H9 (cell line): ENCODE measurements around the gene KHK. TPM values are rescaled to one million over a fixed set of nuclear protein-coding genes. Genes with fewer than 3 reads are reported as not detected.

Experiments used
- DNase-seq: peaks from one replicate; pipeline ENCODE4 v3.0.0-alpha.2; 2017
- H2AFZ ChIP-seq: one replicate; pipeline ENCODE4 v1.6.1; 2013; ENCODE audit warnings: mild to moderate bottlenecking, low read length, control low read depth, moderate library complexity
- H2AK5ac ChIP-seq: 2 replicates; pipeline ENCODE4 v1.6.1; 2013; ENCODE audit warnings: low read length, control low read depth, mixed read lengths; ENCODE audit not compliant: insufficient read length
- H2BK120ac ChIP-seq: one replicate; pipeline ENCODE4 v1.6.1; 2013; ENCODE audit warnings: low read depth, mild to moderate bottlenecking, low read length, control low read depth, inconsistent platforms; ENCODE audit not compliant: poor library complexity, severe bottlenecking
- H2BK12ac ChIP-seq: 2 replicates; pipeline ENCODE4 v1.6.1; 2013; ENCODE audit warnings: low read length, control low read depth, mixed read lengths, low read depth; ENCODE audit not compliant: insufficient read length
- H2BK15ac ChIP-seq: 2 replicates; pipeline ENCODE4 v1.6.1; 2013; ENCODE audit warnings: low read depth, low read length, control low read depth
- H2BK20ac ChIP-seq: one replicate; pipeline ENCODE4 v1.6.1; 2013; ENCODE audit warnings: low read depth, mild to moderate bottlenecking, low read length, control low read depth, inconsistent platforms; ENCODE audit not compliant: poor library complexity, severe bottlenecking
- H2BK5ac ChIP-seq: 2 replicates; pipeline ENCODE4 v1.6.1; 2013; ENCODE audit warnings: low read length, control low read depth, mixed read lengths; ENCODE audit not compliant: insufficient read length
- H3K14ac ChIP-seq: 2 replicates; pipeline ENCODE4 v1.6.1; 2013; ENCODE audit warnings: low read length, control low read depth; ENCODE audit not compliant: insufficient read depth
- H3K18ac ChIP-seq: 2 replicates; pipeline ENCODE4 v1.6.1; 2013; ENCODE audit warnings: low read depth, mild to moderate bottlenecking, mixed read lengths, low read length, control low read depth; ENCODE audit not compliant: insufficient read length
- H3K23ac ChIP-seq: 2 replicates; pipeline ENCODE4 v1.6.1; 2013; ENCODE audit warnings: low read length, control low read depth, mixed read lengths, low read depth; ENCODE audit not compliant: insufficient read length
- H3K23me2 ChIP-seq: 2 replicates; pipeline ENCODE4 v1.6.1; 2013; ENCODE audit warnings: low read depth, mild to moderate bottlenecking, mixed read lengths, low read length, control low read depth; ENCODE audit not compliant: insufficient read length, poor library complexity, severe bottlenecking
- H3K27ac ChIP-seq: 2 replicates; pipeline ENCODE4 v1.5.1; 2013; ENCODE audit warnings: low read length, control low read depth, mixed read lengths, low read depth; ENCODE audit not compliant: insufficient read length
- H3K27me3 ChIP-seq: 2 replicates; pipeline ENCODE4 v1.6.1; 2013; ENCODE audit warnings: low read length, control low read depth, inconsistent platforms; ENCODE audit not compliant: insufficient read depth
- H3K4ac ChIP-seq: 2 replicates; pipeline ENCODE4 v1.6.1; 2013; ENCODE audit warnings: low read depth, mild to moderate bottlenecking, control low read depth, inconsistent platforms, low read length, moderate library complexity
- H3K4me1 ChIP-seq: 2 replicates; pipeline ENCODE4 v1.6.1; 2013; ENCODE audit warnings: low read length, control low read depth, inconsistent platforms; ENCODE audit not compliant: insufficient read depth
- H3K4me2 ChIP-seq: 2 replicates; pipeline ENCODE4 v1.6.1; 2013; ENCODE audit warnings: low read length, control low read depth, mixed read lengths; ENCODE audit not compliant: insufficient read length, insufficient read depth
- H3K56ac ChIP-seq: 2 replicates; pipeline ENCODE4 v1.6.1; 2013; ENCODE audit warnings: low read depth, mild to moderate bottlenecking, mixed read lengths, low read length, control low read depth; ENCODE audit not compliant: insufficient read length
- H3K79me1 ChIP-seq: 2 replicates; pipeline ENCODE4 v1.6.1; 2013; ENCODE audit warnings: low read depth, mild to moderate bottlenecking, moderate library complexity, low read length, control low read depth, inconsistent platforms; ENCODE audit not compliant: insufficient read depth, poor library complexity, severe bottlenecking
- H3K79me2 ChIP-seq: 2 replicates; pipeline ENCODE4 v1.6.1; 2013; ENCODE audit warnings: low read length, control low read depth, inconsistent platforms; ENCODE audit not compliant: insufficient read depth
- H3K9ac ChIP-seq: 2 replicates; pipeline ENCODE4 v1.6.1; 2013; ENCODE audit warnings: low read length, control low read depth, mixed read lengths; ENCODE audit not compliant: insufficient read length; ENCODE audit errors: extremely low read depth
- H3K9me3 ChIP-seq: one replicate; pipeline ENCODE4 v1.6.1; 2013; ENCODE audit warnings: low read depth, low read length, inconsistent platforms; ENCODE audit not compliant: control insufficient read depth
- H3T11ph ChIP-seq: one replicate; pipeline ENCODE4 v1.6.1; 2013; ENCODE audit warnings: mild to moderate bottlenecking, low read length, control low read depth, inconsistent platforms
- H4K20me1 ChIP-seq: one replicate; pipeline ENCODE4 v1.6.1; 2013; ENCODE audit not compliant: control insufficient read depth, insufficient read length, insufficient read depth
- H4K5ac ChIP-seq: 2 replicates; pipeline ENCODE4 v1.6.1; 2013; ENCODE audit warnings: low read depth, mild to moderate bottlenecking, mixed read lengths, low read length, control low read depth; ENCODE audit not compliant: insufficient read length
- H4K8ac ChIP-seq: replicated peaks from 2 replicates; pipeline ENCODE4 v1.6.1; 2013; ENCODE audit warnings: low read length, control low read depth, mixed read lengths, low read depth; ENCODE audit not compliant: insufficient read length
- H4K91ac ChIP-seq: 2 replicates; pipeline ENCODE4 v1.6.1; 2013; ENCODE audit warnings: low read depth, mild to moderate bottlenecking, moderate library complexity, mixed read lengths, low read length, control low read depth; ENCODE audit not compliant: insufficient read length
- H3K27ac Mint-ChIP-seq, 3 experiments: 2 replicates in 2 of 3; 3 replicates in 1 of 3; pipeline ENCODE4 v1.8.0; 2020 to 2021; ENCODE audit warnings: mixed read lengths in 3 of 3, mild to moderate bottlenecking in 1 of 3, moderate library complexity in 1 of 3
- H3K27me3 Mint-ChIP-seq: 2 replicates; pipeline ENCODE4 v1.8.0; 2021; ENCODE audit warnings: low read depth, mild to moderate bottlenecking, moderate library complexity, mixed read lengths
- H3K36me3 Mint-ChIP-seq, 3 experiments: 2 replicates in 2 of 3; 3 replicates in 1 of 3; pipeline ENCODE4 v1.8.0; 2020 to 2021; ENCODE audit warnings: low read depth in 3 of 3, mixed read lengths in 3 of 3; ENCODE audit not compliant: insufficient read depth in 1 of 3
- H3K4me1 Mint-ChIP-seq, 2 experiments: 2 replicates each; pipeline ENCODE4 v1.8.0; 2020; ENCODE audit warnings: mixed read lengths in 2 of 2
- H3K4me3 Mint-ChIP-seq, 2 experiments: 2 replicates in 1 of 2; 3 replicates in 1 of 2; pipeline ENCODE4 v1.8.0; 2020 to 2021; ENCODE audit warnings: mild to moderate bottlenecking in 2 of 2, mixed read lengths in 2 of 2, moderate library complexity in 1 of 2
- H3K9me3 Mint-ChIP-seq, 2 experiments: 2 replicates in 1 of 2; 3 replicates in 1 of 2; pipeline ENCODE4 v1.8.0; 2020; ENCODE audit warnings: mild to moderate bottlenecking in 2 of 2, mixed read lengths in 2 of 2, moderate library complexity in 1 of 2
- CTCF ChIP-seq: fragments of 200-600 bp; sonication (generic); conservative IDR thresholded peaks from 3 replicates; pipeline ENCODE4 v1.8.0; 2021; ENCODE audit warnings: antibody characterized with exemption, mild to moderate bottlenecking
- WGBS: extraction: QIAGEN DNeasy Blood & Tissue Kit; methylation state at CpG from one replicate; pipeline ENCODE4 v1.1.7; 2013; ENCODE audit warnings: missing lambda C conversion rate, low lambda C conversion rate, mixed read lengths; ENCODE audit not compliant: insufficient read length; ENCODE audit errors: extremely low coverage; 5-methylcytosine and 5-hydroxymethylcytosine counted together
- total RNA-seq: library from RNA; stranded (reverse); gene quantifications from 2 replicates; pipeline ENCODE4 v1.2.1, GENCODE V29; 2021

The KHK gene
- total RNA-seq, 1 experiment from 2014 or later, result 12.1 TPM

DNA sequence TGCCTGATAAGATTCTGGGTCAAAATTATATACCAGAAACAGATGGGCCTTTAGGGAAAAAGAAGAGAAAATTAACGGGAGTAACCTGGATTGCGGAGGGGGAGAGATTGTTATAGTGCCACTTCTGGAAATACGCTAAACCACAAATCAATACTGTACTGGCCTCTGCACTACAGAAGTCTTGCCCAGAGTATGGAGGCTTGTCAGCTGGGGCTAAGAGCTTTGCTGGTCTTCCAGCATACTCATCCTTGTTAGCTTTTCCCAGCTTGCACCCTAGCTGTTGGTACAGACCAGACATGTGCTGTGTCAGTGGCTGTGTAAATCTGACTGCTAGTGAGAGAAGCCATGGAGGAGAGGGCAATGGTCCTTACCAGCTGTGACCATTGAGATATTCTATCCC lies 26.2 kb upstream of the KHK start:
- H3K36me3 Mint-ChIP-seq, result peaks cover 5 to 60% (median 55%) of the 10 kb centered on the region in 3 experiments; a peak in 5 of 7 replicates
- Histone ChIP-seq H2BK15ac (no peak overlapping the region), H3K9ac (no peak overlapping the region), H3K23ac (no peak overlapping the region), H3K79me1 (no peaks in the 10 kb centered on the region), H2AK5ac (no peak overlapping the region), H2BK12ac (no peak overlapping the region), H2AFZ (no peak overlapping the region), H3K14ac (no peak overlapping the region), H4K20me1 (no peaks in the 10 kb centered on the region), H4K8ac (no peak overlapping the region), H3K9me3 (no peaks in the 10 kb centered on the region), H2BK120ac (no peak overlapping the region), H3K4me2 (no peak overlapping the region), H3K4me1 (no peaks in the 10 kb centered on the region), H4K5ac (no peak overlapping the region), H3K18ac (no peak overlapping the region), H3K27me3 (no peaks in the 10 kb centered on the region), H3K56ac (no peak overlapping the region), H3T11ph (no peak overlapping the region), H4K91ac (no peak overlapping the region), H2BK20ac (no peak overlapping the region), H3K4ac (no peak overlapping the region), H3K27ac (no peak overlapping the region), H3K23me2 (no peaks in the 10 kb centered on the region), H3K79me2 (no peaks in the 10 kb centered on the region), H2BK5ac (no peak overlapping the region)
- TF ChIP-seq CTCF, result no peak
- H3K27ac Mint-ChIP-seq, result 0 out of 7 replicates have a peak overlapping the region, but pooled peaks of 1 of the 3 experiments have one; percentile 23
- no CpG with 5 or more reads among the region's 3 CpGs for WGBS
- H3K27me3 Mint-ChIP-seq, result no peaks in the 10 kb centered on the region
- H3K4me3 Mint-ChIP-seq, result no peak overlapping the region
- H3K9me3 Mint-ChIP-seq, result no peaks in the 10 kb centered on the region
- no peaks in the 10 kb centered on the region for H3K4me1 Mint-ChIP-seq
- DNase-seq, result no peak
